ENCODE results near the gene BMERB1.
"Not testable (repeated sequence)": the region's sequence is repeated elsewhere in the genome, so short reads cannot be mapped to it uniquely, and the experiment has no call there.

The BMERB1 gene

DNA sequence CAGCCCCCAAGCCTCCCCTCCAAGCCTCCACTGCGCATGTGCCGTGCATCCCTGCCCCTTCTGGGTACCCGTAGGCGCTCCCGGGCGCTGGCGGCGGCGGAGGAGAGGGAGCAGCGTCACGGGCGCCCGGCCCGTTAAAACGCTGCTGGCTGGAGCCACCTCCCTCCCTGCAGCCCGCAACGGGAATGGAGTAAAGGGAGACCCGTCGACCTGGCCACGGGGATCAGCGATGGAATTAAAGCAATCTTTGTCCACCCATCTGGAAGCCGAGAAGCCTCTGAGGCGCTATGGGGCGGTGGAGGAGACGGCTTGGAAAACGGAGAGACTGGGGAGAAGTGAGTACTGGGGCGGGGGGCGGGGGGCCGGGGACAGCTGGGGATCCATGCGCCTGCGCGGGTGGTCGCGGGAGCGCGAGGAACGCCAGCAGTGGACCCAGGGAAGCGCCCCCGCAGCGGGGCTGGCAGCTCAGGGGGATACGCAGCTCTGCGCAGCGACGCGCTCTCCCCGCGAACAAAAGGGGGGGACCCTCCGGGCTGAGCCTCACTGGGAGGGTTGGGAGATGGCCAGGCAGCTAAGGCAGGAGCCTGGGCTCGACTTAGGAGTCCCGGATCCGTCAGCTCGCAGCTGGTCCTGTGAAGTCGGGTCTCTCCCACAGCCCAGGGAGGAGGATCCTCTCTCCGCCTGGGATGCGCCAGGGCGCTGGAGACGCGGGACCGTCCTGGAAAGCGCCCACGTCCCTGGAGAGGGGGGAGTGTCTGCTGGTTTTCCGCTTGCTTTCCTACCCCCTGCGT lies at the start of gene BMERB1:
Gene BMERB1 (plus strand): TSS at position 164 of the 791 bp plus-strand sequence. CDS start 66 bp downstream, at position 230.
- peak; percentile 40 for DNase-seq

DNA sequence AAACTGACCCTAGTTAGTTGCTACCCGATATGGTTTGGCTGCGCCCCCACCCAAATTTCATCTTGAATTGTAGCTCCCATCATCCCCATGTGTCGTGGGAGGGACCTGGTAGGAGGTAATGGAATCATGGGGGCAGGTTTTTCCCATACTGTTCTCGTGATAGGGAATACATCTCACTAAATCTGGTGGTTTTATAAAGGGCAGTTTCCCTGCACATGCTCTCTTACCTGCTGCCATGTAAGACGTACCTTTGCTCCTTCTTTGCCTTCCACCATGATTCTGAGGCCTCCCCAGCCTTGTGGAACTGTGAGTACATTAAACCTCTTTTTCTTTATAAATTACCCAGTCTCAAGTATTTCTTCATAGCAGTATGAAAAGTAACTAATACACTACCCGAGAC lies 46.3 kb upstream of the BMERB1 start:
- DNase-seq: not testable (repeated sequence)

DNA sequence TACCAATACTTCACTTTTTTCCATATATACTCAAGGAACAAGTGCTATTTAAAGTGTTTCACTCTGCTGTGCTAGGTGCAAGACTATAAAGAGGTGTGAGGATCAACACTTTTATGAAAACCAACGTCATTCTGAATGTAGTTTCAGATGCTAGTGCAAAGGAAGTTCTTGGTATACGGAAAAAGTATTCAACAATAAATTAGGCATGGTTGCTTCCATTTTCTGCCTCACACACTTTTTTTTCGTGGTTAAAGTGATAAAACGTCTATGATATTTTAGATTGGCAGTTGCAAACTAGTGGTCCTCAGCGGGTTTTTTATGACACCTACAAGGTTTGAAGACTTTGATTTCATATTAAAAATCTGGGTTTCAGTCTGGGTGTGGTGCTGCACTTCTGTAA lies 44.5 kb upstream of the BMERB1 start:
- DNase-seq: not testable (repeated sequence)

DNA sequence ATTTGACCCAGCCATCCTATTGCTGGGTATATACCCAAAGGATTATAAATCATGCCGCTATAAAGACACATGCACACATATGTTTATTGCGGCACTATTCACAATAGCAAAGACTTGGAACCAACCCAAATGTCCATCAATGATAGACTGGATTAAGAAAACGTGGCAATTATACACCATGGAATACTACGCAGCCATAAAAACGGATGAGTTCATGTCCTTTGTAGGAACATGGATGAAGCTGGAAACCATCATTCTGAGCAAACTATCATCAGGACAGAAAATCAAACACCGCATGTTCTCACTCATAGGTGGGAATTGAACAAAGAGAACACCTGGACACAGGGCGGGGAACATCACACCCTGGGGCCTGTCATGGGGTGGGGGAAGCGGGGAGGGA lies 41.4 kb upstream of the BMERB1 start:
- DNase-seq: not testable (repeated sequence)

DNA sequence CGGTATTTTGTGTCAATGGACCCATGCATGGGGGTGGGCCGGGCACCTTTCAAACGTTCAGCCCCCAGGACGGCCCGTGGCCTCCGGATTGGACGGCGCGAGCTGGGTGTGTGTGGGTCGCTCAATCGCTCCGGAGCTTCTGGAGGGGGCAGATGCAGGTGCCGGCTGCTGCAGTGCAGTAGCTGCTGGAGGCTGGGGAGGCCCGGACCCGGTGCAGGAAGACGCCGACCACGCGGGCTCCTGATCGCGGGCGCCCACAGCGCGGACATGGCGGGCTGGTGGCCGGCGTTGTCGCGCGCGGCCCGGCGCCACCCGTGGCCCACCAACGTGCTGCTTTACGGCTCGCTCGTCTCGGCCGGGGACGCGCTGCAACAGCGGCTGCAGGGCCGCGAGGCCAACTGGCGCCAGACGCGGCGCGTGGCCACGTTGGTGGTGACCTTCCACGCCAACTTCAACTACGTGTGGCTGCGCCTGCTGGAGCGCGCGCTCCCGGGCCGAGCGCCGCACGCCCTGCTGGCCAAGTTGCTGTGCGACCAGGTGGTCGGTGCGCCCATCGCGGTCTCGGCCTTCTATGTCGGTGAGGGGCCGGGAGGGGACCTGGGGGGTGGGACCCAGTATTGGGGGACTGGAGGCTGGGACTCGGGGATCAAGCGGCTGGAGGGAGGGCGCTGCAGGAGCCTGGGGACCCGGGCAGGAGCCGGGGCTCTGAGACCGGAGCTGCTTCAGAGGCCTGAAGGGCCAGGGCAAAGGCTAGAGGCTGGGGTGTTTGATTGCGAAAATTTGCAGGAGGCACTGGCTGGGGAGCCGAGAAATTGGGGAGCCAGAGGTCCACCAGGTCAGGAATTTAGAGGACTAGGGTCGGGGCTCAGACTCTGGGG lies 38.5 kb upstream of the BMERB1 start, which contains the start of gene MPV17L:
Gene MPV17L (plus strand): TSS at position 124 of the 878 bp plus-strand sequence. CDS start 144 bp downstream, at position 268.
- peak; percentile 9 for DNase-seq

DNA sequence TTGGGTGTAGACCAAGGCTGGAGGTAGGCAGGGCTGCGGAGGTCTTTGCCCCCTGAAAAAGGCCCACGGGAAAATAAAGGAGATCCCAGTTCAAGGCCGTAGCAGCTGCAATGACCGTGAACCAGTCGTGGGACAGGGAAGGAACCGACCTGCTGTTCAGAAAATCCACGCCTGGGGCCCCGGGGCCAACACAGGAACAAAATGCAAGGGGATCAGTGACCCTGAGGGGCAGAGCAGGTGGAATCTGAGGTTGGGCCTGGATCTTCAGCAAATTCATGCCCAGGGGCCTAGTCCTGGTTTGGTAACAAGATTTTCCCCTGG lies 37.9 kb upstream of the BMERB1 start:
- not testable (repeated sequence) for DNase-seq

DNA sequence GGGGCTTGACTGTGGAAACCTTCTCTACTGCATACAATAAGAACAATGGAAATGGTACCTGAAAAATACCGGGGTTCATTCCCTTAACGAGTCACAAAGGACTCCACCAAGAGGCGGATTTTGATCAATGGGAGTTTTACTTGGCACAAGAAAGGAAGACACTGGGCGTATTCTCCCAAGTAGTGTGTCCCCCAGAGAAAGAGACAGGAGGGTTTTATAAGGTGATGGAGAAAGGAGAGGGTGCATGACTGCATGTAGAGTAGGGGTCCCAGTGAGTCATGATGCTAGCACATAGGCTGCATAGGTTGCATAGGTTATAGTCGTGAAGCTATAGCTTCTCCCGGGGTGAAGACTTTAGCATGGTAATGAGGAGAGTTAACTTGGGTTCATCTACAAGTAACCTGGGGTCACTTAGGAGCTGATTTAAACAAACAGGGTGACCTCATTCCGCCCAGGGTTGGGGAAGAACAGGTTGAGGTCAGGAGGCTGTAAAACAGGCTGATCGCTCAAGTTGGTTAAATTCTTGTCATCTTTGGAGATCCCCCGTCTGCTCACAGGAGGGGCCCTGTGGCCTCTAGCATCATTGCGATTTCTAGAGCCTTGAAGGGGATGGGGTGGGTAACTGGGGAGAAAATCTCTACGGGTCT lies 37.3 kb upstream of the BMERB1 start:
- no peak for DNase-seq

DNA sequence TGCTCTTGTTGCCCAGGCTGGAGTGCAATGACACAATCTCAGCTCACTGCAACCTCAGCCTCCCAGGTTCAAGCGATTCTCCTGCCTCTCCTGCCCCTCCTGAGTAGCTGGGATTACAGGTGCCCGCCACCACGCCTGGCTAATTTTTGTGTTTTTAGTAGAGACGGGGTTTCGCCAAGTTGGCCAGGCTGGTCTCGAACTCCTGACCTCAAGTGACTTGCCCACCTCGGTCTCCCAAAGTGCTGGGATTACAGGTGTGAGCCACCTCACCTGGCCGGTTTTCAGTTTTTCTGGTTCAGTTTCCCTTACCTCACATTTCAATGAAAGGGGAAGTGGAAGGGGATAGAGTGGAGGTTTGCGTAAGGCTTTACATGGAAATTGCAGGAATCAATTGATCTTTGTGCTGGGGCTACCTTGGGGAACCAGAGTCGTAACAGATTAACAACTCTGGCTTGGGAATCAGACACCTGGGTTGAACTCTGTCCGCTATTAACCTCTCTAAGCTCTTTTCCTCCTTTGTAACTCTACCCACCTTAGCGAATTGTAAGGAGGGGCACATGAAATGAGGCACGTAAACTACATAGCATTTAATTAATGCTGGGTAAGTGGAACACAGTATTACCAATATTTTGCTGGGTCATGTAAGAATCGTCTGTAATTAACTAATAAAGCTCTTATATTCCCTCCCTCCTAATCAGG lies 35.6 kb upstream of the BMERB1 start:
- no peak for DNase-seq

DNA sequence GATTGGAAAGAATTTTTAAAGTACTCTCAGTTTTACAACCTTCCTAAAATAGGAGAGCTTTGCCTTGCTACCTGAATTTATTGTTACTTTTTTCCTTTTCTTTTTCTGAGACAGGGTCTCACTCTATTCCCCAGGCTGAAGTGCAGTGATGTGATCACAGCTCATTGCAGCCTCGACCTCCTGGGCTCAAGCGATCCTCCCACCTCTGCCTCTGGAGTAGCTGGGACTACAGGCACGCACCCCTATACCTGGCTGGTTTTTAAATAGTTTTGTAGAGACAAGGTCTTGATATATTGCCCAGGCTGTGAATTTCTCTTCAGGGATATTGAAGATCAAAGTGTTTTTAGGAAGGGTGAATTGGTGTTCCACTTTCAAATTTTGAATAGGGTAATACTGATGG lies 35.1 kb upstream of the BMERB1 start:
- no peak for DNase-seq

DNA sequence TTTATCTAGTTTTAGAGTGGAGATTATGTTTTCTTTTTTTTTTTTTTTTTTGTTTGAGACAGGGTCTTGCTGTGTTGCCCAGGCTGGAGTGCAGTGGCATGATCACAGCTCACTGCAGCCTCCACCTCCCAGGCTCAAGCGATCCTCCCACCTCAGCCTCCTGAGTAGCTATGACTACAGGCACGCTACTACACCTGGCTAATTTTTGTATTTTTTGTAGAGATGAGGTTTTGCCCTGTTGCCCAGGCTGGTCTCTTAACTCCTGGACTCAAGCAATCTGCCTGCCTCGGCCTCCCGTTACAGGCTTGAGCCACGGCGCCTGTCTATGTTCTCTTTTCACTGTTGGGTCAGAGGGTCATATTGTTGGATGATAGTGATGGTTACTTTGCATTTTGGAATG lies 34.1 kb upstream of the BMERB1 start:
- not testable (repeated sequence) for DNase-seq

DNA sequence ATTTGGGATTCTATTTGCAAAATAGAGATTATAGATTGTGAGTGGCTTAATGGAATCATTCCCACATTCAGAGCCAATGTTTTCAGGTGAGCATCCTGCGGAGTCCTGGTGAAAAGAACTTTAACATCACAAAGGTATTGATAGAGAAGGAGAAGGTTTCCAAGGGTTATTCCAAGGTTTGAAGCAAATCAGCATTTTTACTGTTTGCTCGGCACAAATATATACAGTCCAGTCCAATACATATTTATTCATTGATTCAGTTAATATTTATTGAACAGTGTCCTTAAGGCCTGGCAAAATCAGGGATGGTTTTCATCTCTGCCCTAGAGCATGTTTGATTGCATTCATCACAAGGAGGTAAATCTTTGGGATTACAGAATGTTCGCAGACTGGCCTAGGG lies 32.4 kb upstream of the BMERB1 start:
- no peak for DNase-seq

DNA sequence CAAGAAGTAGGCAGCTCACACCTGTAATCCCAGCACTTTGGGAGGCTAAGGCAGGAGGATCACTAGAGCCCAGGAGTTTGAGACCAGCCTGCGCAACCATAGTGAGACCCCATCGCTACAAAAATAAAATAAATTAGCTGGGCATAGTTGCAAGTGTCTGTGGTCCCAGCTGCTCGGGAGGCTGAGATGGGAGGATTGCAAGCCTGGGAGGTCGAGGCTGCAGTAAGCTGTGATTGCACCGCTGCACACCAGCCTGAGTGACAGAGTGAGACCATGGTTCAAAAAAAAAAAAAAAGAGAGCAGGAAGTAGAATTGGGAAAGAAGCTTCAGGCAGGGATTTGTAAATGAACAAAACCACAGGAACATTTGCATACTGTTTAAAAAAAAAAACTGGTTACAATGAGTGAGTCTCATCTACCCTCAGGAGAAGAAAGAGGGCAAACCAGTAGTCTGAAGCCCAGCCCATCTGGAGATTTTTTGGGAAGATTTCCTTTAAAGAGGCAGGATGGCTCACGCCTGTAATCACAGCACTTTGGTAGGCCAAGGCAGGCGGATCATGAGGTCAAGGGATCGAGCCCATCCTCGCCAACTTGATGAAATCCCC lies 30.9 kb upstream of the BMERB1 start:
- DNase-seq: no peak

DNA sequence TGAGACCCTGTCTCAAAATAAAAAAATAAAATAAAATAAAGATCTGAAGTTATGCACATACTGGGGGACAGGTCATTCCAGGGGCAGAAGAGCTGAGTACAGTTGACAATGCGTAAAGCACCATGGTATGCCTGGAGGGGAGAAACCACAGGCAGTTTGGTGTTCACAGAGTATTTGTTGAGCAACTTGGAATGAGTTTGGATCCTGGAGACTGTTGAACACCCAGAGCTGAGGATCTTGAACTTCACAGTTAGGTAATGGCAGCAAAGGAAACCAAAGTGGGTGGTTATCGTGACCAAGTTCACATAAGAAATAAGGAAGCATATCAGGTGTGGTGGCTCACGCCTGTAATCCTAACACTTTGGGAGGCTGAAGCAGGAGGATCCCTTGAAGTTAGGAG lies 30.3 kb upstream of the BMERB1 start:
- not testable (repeated sequence) for DNase-seq

DNA sequence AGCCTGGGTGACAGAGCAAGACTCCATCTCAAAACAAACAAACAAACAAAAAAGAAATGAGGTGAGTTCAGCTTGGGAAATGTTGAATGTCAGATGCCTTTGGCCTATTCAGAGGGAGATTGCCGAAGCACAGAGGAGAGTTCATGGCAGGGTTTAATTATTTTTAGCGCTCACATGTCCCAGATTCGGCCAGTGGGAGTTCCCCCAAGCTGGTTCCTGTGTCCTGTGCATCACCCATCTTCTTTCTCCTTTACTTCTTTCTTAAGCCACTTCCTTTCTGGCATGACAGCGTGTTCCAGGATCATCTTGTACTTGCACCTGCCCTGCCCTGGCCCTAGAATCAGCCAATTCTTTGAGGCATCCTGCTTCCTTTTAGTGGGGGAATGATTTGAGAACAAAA lies 29.6 kb upstream of the BMERB1 start:
- no peak for DNase-seq

DNA sequence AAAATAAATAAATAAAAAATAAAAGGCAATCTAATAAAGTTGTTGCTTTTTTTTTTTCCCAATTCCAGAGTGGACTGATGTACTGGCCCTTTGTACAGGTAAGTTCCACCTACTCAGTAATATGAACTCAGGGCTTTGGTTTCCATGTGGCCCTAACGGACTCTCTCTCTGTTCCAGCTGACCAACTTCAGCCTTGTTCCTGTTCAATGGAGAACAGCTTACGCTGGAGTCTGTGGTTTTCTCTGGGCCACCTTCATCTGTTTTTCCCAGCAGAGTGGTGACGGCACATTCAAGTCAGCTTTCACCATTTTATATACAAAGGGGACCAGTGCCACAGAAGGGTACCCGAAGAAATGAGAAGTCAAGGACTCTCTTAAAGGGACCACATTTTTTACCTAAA lies 26.6 kb upstream of the BMERB1 start:
- DNase-seq: not testable (repeated sequence)

DNA sequence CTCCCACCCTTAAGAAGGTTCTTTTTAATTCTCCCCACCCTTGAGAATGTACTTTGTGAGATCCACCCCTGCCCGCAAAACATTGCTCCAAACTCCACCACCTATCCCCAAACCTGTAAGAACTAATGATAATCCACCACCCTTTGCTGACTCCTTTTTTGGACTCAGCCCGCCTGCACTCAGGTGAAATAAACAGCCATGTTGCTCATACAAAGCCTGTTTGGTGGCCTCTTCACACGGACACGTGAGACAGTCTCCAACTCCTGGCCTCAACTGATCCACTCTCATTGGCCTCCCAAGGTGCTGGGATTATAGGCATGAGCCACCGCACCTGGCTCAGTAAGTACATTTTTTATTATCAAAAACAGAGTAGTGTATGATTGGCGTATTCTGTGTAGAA lies 24.9 kb upstream of the BMERB1 start:
- DNase-seq: not testable (repeated sequence)

DNA sequence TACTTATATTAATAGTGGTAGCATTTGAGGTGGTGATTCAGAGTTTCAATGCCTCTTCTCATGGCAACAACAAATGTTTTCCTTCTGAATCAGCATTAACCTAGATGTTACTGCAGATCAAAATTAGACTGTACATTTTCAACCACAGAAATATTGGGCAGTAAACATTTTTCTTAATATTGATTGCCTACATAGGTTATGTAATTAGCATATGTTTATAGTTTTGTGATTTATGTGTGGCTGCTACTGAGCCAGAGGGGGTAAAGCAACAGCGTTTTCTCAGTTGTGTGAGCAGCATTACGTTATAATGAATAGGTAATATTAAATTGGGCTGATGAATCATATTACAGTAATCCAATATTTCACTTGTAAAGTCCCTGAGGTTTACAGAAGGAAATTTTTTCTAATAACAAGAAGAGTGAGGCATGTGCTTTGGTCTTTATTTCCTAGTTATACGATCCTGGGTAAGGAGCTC lies 18.8 kb upstream of the BMERB1 start:
- DNase-seq: no peak

DNA sequence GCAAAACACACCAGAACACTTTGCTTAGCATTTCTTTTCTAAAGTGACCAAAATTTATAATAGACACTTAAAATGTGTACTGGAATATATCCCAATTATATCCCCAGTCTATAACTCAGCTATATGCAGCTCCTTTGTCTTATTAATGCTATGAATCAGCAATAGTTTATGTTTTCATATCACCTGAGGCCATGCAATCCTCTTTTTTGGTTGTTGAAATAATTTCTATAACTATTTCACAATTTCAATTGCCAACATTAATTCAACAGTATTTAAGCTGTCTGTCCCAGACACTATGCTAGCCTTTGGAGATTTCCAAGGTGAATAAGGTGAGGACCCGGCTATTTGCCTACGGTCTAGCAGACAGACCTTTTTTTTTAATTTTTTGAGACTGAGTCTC lies 17.2 kb upstream of the BMERB1 start:
- DNase-seq: no peak

DNA sequence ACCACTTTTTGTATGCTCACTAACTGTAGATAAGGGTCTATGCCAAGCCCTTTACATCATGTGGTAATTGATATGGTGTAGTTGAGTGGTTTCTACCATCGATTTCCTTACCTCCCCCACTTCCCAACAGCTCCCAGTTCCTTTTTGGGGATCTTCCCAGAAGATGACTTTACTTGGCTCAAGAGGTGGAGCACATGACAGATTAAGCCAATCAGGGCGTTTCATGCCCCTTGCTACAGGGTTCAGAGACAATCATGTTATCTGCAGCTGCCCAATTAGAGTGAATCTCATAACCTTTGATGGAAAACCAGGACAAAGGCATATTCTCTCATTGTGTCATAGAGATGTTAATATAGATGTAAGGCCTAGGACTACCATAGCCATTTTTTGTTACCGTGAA lies 16.2 kb upstream of the BMERB1 start:
- no peak for DNase-seq

DNA sequence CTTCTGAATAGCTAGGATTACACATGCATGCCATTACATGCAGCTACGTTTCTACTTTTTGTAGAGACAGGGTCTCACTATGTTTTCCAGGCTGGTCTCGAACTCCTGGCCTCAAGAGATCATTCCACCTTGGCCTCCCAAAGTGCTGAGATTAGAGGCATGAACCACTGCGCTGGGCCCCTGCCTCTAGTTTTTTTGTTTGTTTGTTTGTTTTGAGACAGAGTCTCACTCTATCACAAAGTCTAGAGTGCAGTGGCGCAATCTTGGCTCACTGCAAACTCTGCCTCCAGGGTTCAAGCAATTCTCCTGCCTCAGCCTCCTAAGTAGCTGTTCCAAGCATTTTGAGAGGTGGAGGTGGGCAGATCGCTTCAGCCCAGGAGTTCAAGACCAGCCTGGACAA lies 12.7 kb upstream of the BMERB1 start:
- DNase-seq: not testable (repeated sequence)

DNA sequence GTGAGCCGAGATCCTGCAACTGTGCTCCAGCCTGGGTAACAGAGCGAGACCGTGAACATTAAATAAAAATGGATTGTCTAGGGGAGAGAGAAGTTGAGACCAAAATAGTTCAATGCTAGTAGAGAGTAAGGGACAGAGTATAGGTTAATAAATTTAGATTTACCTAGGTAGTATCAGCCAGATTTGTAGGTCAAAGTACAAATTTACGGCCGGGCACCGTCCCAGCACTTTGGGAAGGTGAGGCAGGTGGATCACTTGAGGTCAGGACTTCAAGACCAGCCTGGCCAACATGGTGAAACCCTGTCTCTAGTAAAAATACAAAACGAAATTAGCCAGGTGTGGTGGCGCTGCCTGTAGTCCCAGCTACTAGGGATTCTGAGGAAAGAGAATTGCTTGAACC lies 12.2 kb upstream of the BMERB1 start:
- DNase-seq: no peak

DNA sequence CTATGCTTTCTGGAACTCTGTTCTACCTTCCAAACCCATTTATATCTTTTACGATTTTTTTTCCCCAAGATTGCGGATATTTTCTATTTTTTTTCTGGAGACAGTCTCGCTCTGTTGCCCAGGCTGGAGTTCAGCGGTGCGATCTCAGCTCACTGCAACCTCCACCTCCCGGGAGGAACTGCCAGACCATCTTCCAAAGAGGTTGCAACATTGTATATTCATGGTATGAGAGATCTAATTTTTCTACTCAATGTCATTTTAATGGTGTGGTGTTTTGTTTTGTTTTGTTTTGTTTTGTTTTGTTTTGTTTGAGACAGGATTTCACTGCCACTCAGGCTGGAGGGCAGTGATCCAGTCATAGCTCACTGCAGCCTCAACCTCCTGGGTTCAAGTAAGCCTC lies 8.5 kb upstream of the BMERB1 start:
- DNase-seq: no peak

Data from NCI-H446 treated with DMSO at 0.1 percent for 48 hours (cell line).